ENCODE results near the gene SDHD.
"Not testable (repeated sequence)": the region's sequence is repeated elsewhere in the genome, so short reads cannot be mapped to it uniquely, and the experiment has no call there.

SDHD gene

GRCh38 chr11:112086422-112087191 is at the start of gene SDHD, which contains the start of gene TIMM8B:
Gene SDHD, plus strand, starts transcription at chr11:112086873. Its CDS starts 35 bp downstream, at chr11:112086908.
Gene TIMM8B, minus strand, starts transcription at chr11:112086756. Its CDS starts 33 bp downstream, at chr11:112086723.
- peak; percentile 64 to 85 for DNase-seq

- no peak for DNase-seq
Observed at GRCh38 chr11:112037527-112037926, 49.1 kb upstream of the SDHD start.

- no peak for DNase-seq
Observed at GRCh38 chr11:112042161-112042960, 44.3 kb upstream of the SDHD start.

GRCh38 chr11:112042961-112043304 is 43.7 kb upstream of the SDHD start:
- DNase-seq: no peak

GRCh38 chr11:112044961-112045360 is 41.7 kb upstream of the SDHD start:
- no peak for DNase-seq

- DNase-seq: not testable (repeated sequence)
Observed at GRCh38 chr11:112046647-112047046, 40.0 kb upstream of the SDHD start.

GRCh38 chr11:112048256-112048655 is 38.4 kb upstream of the SDHD start:
- not testable (repeated sequence) for DNase-seq

- no peak for DNase-seq
Observed at GRCh38 chr11:112049777-112050176, 36.9 kb upstream of the SDHD start.

- no peak for DNase-seq
Observed at GRCh38 chr11:112050721-112051120, 36.0 kb upstream of the SDHD start.

GRCh38 chr11:112051768-112052167 is 34.9 kb upstream of the SDHD start:
- no peak for DNase-seq

- DNase-seq: no peak
Observed at GRCh38 chr11:112057170-112057569, 29.5 kb upstream of the SDHD start.

GRCh38 chr11:112058103-112058502 is 28.6 kb upstream of the SDHD start:
- DNase-seq: no peak

GRCh38 chr11:112062923-112063322 is 23.8 kb upstream of the SDHD start:
- DNase-seq: no peak

GRCh38 chr11:112073941-112074811 is 12.5 kb upstream of the SDHD start, which contains the start of the genes NKAPD1 and PIH1D2:
Gene NKAPD1, plus strand, starts transcription at chr11:112074299. Its CDS starts 1,276 bp downstream, at chr11:112075575.
Gene PIH1D2, minus strand, starts transcription at chr11:112074017. Its CDS starts 843 bp downstream, at chr11:112073174.
- peak; percentile 9 to 77 for DNase-seq

- DNase-seq: no peak
Observed at GRCh38 chr11:112082729-112083128, 3.9 kb upstream of the SDHD start.

GRCh38 chr11:112085822-112086421 is 751 bp upstream of the SDHD start:
- DNase-seq: no peak

- no peak for DNase-seq
Observed at GRCh38 chr11:112087212-112087611, 539 bp downstream of the SDHD start.

- not testable (repeated sequence) for DNase-seq
Observed at GRCh38 chr11:112095302-112095701, 8.6 kb downstream of the SDHD start.

- DNase-seq: no peak
Observed at GRCh38 chr11:112096194-112096593, 9.5 kb downstream of the SDHD start.

GRCh38 chr11:112097734-112098528 is 11.3 kb downstream of the SDHD start:
- DNase-seq: no peak

GRCh38 chr11:112100462-112100861 is 13.8 kb downstream of the SDHD start:
- no peak for DNase-seq

Data from cerebellar nuclear complex (tissue), 1 donor.